ENCODE results near the gene GPR137C. TPM values are rescaled to one million over a fixed set of nuclear protein-coding genes. Genes with fewer than 3 reads are reported as not detected.

The GPR137C gene
- polyA plus RNA-seq, 1 donor (not counting 4 experiments of a cell fraction or from before 2014, with no cell fraction given) = 0.05 TPM

- TF ChIP-seq CTCF (optimal IDR thresholded peaks at IDR 0.05 in 1 of 3, IDR thresholded peaks at IDR 0.05 in 1 of 3, conservative IDR thresholded peaks at IDR 0.05 in 1 of 3; ENCODE audit: extremely low read depth in 1 of 3, insufficient read depth in 2 of 3, low read length in 3 of 3) = no peak
- TF ChIP-seq EZH2 (IDR thresholded peaks at IDR 0.05; ENCODE audit: low read length) = no peak
- dilution Hi-C loops (cut with MboI; ENCODE audit: extremely low pct_ligation_motif_present, low sequenced_read_pairs) = no loop called here
- H4K20me1 ChIP-seq (ENCODE audit: control insufficient read depth, extremely low read depth, insufficient read depth, low read length) = no peaks in the 10 kb centered on the region
- H3K9ac ChIP-seq (ENCODE audit: control insufficient read depth, extremely low read depth, insufficient read depth, low read length) = no peak overlapping the region
- no peaks in the 10 kb centered on the region for H3K9me1 ChIP-seq (ENCODE audit: control insufficient read depth, extremely low read depth, insufficient read depth, low read length)
- H3K9me3 ChIP-seq (ENCODE audit: control insufficient read depth, low read depth, low read length) = no peaks in the 10 kb centered on the region
- no peak overlapping the region for H2AFZ ChIP-seq (ENCODE audit: control insufficient read depth, low read length)
- no peaks in the 10 kb centered on the region for H3K27me3 ChIP-seq (ENCODE audit: control insufficient read depth, extremely low read depth, insufficient read depth, low read length)
- no peaks in the 10 kb centered on the region for H3K36me3 ChIP-seq (ENCODE audit: control insufficient read depth in 2 of 2, extremely low read depth in 1 of 2, insufficient read depth in 2 of 2, low read length in 2 of 2)
- DNase-seq (ENCODE audit: low read depth, low spot score) = no peak
- FAIRE-seq = no peak
- H3K79me2 ChIP-seq (ENCODE audit: control insufficient read depth, insufficient read depth, low read length) = no peaks in the 10 kb centered on the region
- H3K27ac ChIP-seq (ENCODE audit: control insufficient read depth, insufficient read depth, low read length) = no peak overlapping the region
- no peaks in the 10 kb centered on the region for H3K4me1 ChIP-seq (ENCODE audit: control insufficient read depth, extremely low read depth, insufficient read depth, low read length)
- no peak overlapping the region for H3K4me2 ChIP-seq (ENCODE audit: control insufficient read depth, extremely low read depth, insufficient read depth, low read depth, low read length)
- no peak overlapping the region for H3K4me3 ChIP-seq (ENCODE audit: control insufficient read depth in 2 of 3, extremely low read depth in 1 of 3, insufficient read depth in 2 of 3, low read depth in 1 of 3, low read length in 3 of 3)
These were observed 37.0 kb downstream of the GPR137C start for GRCh38 chr14:52589646-52590045.

DNA sequence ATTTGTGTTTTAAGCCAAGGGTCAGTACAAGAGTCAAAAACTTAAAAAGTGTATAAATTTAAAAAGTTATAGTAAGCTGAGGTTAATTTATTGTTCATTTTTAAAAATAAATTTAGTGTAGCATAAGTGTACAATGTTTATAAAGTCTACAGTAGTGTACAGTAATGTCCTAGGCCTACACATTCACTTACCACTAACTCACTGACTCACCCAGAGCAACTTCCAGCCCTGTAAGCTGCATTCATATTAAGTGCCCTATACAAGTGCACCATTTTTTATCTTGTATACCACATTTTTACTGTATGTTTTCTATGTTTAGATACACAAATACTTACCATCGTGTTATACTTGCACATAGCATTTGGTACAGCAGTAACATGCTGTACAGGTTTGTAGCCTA, 37.7 kb downstream of the GPR137C start:
- Histone ChIP-seq H3K9me3 (ENCODE audit: control insufficient read depth, low read depth, low read length) (no peaks in the 10 kb centered on the region), H3K4me1 (ENCODE audit: control insufficient read depth, extremely low read depth, insufficient read depth, low read length) (no peaks in the 10 kb centered on the region), H3K4me3 (ENCODE audit: control insufficient read depth in 2 of 3, extremely low read depth in 1 of 3, insufficient read depth in 2 of 3, low read depth in 1 of 3, low read length in 3 of 3) (no peak overlapping the region), H3K9ac (ENCODE audit: control insufficient read depth, extremely low read depth, insufficient read depth, low read length) (no peak overlapping the region), H3K79me2 (ENCODE audit: control insufficient read depth, insufficient read depth, low read length) (no peaks in the 10 kb centered on the region), H3K9me1 (ENCODE audit: control insufficient read depth, extremely low read depth, insufficient read depth, low read length) (no peaks in the 10 kb centered on the region), H3K36me3 (ENCODE audit: control insufficient read depth in 2 of 2, extremely low read depth in 1 of 2, insufficient read depth in 2 of 2, low read length in 2 of 2) (no peaks in the 10 kb centered on the region), H3K27me3 (ENCODE audit: control insufficient read depth, extremely low read depth, insufficient read depth, low read length) (no peaks in the 10 kb centered on the region), H3K27ac (ENCODE audit: control insufficient read depth, insufficient read depth, low read length) (no peak overlapping the region), H3K4me2 (ENCODE audit: control insufficient read depth, extremely low read depth, insufficient read depth, low read depth, low read length) (no peak overlapping the region), H4K20me1 (ENCODE audit: control insufficient read depth, extremely low read depth, insufficient read depth, low read length) (no peaks in the 10 kb centered on the region), H2AFZ (ENCODE audit: control insufficient read depth, low read length) (no peak overlapping the region)
- no peak for DNase-seq (ENCODE audit: low read depth, low spot score)
- dilution Hi-C loops (cut with MboI; ENCODE audit: extremely low pct_ligation_motif_present, low sequenced_read_pairs) = no loop called here
- FAIRE-seq = no peak
- TF ChIP-seq CTCF (optimal IDR thresholded peaks at IDR 0.05 in 1 of 3, IDR thresholded peaks at IDR 0.05 in 1 of 3, conservative IDR thresholded peaks at IDR 0.05 in 1 of 3; ENCODE audit: extremely low read depth in 1 of 3, insufficient read depth in 2 of 3, low read length in 3 of 3) = no peak
- no peak for TF ChIP-seq EZH2 (IDR thresholded peaks at IDR 0.05; ENCODE audit: low read length)

Measured in keratinocyte (primary cell).